ENCODE measurements around the gene TM4SF4. TPM values are rescaled to one million over a fixed set of nuclear protein-coding genes. Genes with fewer than 3 reads are reported as not detected.

The TM4SF4 gene
- polyA plus RNA-seq, 1 donor from 2014 or later: not detected

- no peak for TF ChIP-seq REST (IDR thresholded peaks at IDR 0.05; ENCODE audit: borderline replicate concordance)
Observed at GRCh38 chr3:149497966-149498670, 23.6 kb downstream of the TM4SF4 start (continued).

- H3K4me3 ChIP-seq (ENCODE audit: low read length): no peak overlapping the region
- H3K9me2 ChIP-seq (ENCODE audit: insufficient read depth, low read length): no peaks in the 10 kb centered on the region
- no peak overlapping the region for H3K9ac ChIP-seq (ENCODE audit: low read length)
- H3K4me2 ChIP-seq (ENCODE audit: low read length): no peak overlapping the region
- no peak for TF ChIP-seq EZH2 (IDR thresholded peaks at IDR 0.05; ENCODE audit: borderline replicate concordance, insufficient read depth, low read length, poor library complexity, severe bottlenecking)
- no peak for TF ChIP-seq SMC3 (conservative IDR thresholded peaks at IDR 0.05; ENCODE audit: poor library complexity)
- TF ChIP-seq TAF1 (IDR thresholded peaks at IDR 0.05; ENCODE audit: low read depth): no peak
- no peak for TF ChIP-seq REST (IDR thresholded peaks at IDR 0.05; ENCODE audit: borderline replicate concordance)
- TF ChIP-seq EP300 (conservative IDR thresholded peaks at IDR 0.05; ENCODE audit: poor library complexity, severe bottlenecking): no peak
- no peak for TF ChIP-seq POLR2AphosphoS5 (IDR thresholded peaks at IDR 0.05)
- TF ChIP-seq RAD21 (conservative IDR thresholded peaks at IDR 0.05): no peak
- no peak overlapping the region for H3K27ac ChIP-seq (ENCODE audit: low read length)
- H3K9me3 ChIP-seq (ENCODE audit: low read length): no peaks in the 10 kb centered on the region
- H4K20me1 ChIP-seq (ENCODE audit: insufficient read depth): no peaks in the 10 kb centered on the region
- H2AFZ ChIP-seq (ENCODE audit: low read depth, low read length): no peak overlapping the region
- H3F3A ChIP-seq (ENCODE audit: insufficient read depth, low read length, poor library complexity, severe bottlenecking): no peaks in the 10 kb centered on the region
- no peaks in the 10 kb centered on the region for H3K36me3 ChIP-seq (ENCODE audit: insufficient read depth, low read length)
- no peaks in the 10 kb centered on the region for H3K79me2 ChIP-seq (replicated peaks; ENCODE audit: insufficient read depth, low read length)
- no peaks in the 10 kb centered on the region for H3K27me3 ChIP-seq (ENCODE audit: insufficient read depth, low read depth, low read length)
Observed at GRCh38 chr3:149501524-149501923, 27.0 kb downstream of the TM4SF4 start.

GRCh38 chr3:149502438-149502837, 27.9 kb downstream of the TM4SF4 start:
- H3K9me2 ChIP-seq (ENCODE audit: insufficient read depth, low read length): no peaks in the 10 kb centered on the region
- no peak overlapping the region for H3K4me3 ChIP-seq (ENCODE audit: low read length)
- H2AFZ ChIP-seq (ENCODE audit: low read depth, low read length): no peak overlapping the region
- H3K9ac ChIP-seq (ENCODE audit: low read length): no peak overlapping the region
- H3K4me2 ChIP-seq (ENCODE audit: low read length): no peak overlapping the region
- H3K27ac ChIP-seq (ENCODE audit: low read length): no peak overlapping the region
- H3K79me2 ChIP-seq (replicated peaks; ENCODE audit: insufficient read depth, low read length): no peaks in the 10 kb centered on the region
- no peaks in the 10 kb centered on the region for H3K9me3 ChIP-seq (ENCODE audit: low read length)
- no peaks in the 10 kb centered on the region for H3K27me3 ChIP-seq (ENCODE audit: insufficient read depth, low read depth, low read length)
- TF ChIP-seq EZH2 (IDR thresholded peaks at IDR 0.05; ENCODE audit: borderline replicate concordance, insufficient read depth, low read length, poor library complexity, severe bottlenecking) (no peak), TAF1 (IDR thresholded peaks at IDR 0.05; ENCODE audit: low read depth) (no peak), SMC3 (conservative IDR thresholded peaks at IDR 0.05; ENCODE audit: poor library complexity) (no peak)
- H3K36me3 ChIP-seq (ENCODE audit: insufficient read depth, low read length): no peaks in the 10 kb centered on the region
- H4K20me1 ChIP-seq (ENCODE audit: insufficient read depth): no peaks in the 10 kb centered on the region
- H3F3A ChIP-seq (ENCODE audit: insufficient read depth, low read length, poor library complexity, severe bottlenecking): no peaks in the 10 kb centered on the region

Data from neural cell (in vitro differentiated cells).